WERI-Rb-1 (cell line): Measurements from ENCODE around the gene GRAMD1B.

Experiments used
- DNase-seq: peaks from one replicate; pipeline ENCODE4 v3.0.0-alpha.2; 2020
- H3K27ac ChIP-seq: fragments of 250-450 bp; sonication (Bioruptor Pico); 2 replicates; pipeline ENCODE4 v1.5.1; 2020; ENCODE audit warnings: mild to moderate bottlenecking, moderate library complexity
- H3K27me3 ChIP-seq: fragments of 250-450 bp; sonication (Bioruptor Pico); 2 replicates; pipeline ENCODE4 v1.5.1; 2021; ENCODE audit warnings: mild to moderate bottlenecking, low read depth, moderate library complexity; ENCODE audit not compliant: insufficient read depth, severe bottlenecking
- H3K36me3 ChIP-seq: fragments of 250-450 bp; sonication (Bioruptor Pico); 2 replicates; pipeline ENCODE4 v1.5.1; 2020; ENCODE audit warnings: mild to moderate bottlenecking, moderate library complexity
- H3K4me3 ChIP-seq: 2 replicates; pipeline ENCODE4 v1.5.1; 2011; ENCODE audit warnings: low read depth, mild to moderate bottlenecking, control low read depth, low read length
- H3K9me3 ChIP-seq: fragments of 250-450 bp; sonication (Bioruptor Pico); 2 replicates; pipeline ENCODE4 v1.5.1; 2021; ENCODE audit warnings: mild to moderate bottlenecking, moderate library complexity; ENCODE audit not compliant: severe bottlenecking
- CTCF ChIP-seq: IDR thresholded peaks from 2 replicates; pipeline ENCODE4 v1.5.1; 2011; ENCODE audit warnings: low read depth, mild to moderate bottlenecking, control low read depth, inconsistent platforms, low read length

The GRAMD1B gene

DNA sequence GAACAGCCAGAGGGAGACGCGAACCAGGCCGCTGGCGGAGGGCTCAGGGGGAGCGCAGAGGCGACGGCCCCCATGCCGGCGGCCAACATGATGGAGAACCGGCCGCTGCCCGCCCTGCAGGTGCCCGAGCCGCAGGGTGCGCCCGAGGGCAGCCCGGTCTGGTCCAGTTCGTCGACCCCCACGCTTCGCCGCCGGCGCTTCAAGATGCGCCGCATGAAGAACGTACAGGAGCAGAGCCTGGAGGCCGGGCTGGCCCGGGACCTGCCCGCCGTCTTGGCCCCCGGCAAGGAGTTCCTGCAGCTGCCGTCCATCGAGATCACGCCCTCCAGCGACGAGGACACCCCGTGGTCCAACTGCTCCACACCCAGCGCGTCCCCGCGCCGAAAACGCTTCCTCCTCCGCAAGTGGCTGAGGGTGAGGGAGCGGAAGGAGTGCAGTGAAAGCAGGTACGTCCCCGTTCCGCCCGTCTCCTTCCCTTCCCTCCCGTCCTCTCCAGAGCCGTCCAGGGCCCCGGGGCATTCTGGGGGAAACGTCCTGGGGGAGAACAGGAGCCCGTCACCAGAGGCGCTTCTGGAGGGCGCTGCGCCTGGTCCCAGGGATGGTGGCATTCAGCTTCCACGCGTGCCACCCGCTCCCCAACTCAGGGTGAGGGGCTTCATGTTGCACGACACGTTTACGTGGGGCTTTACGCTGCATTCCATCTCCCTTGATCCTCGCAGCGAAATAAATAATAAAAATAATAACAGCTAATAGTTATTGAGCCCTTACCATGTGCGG, 840 bp downstream of the GRAMD1B start:
- no peaks in the 10 kb centered on the region for H3K27me3 ChIP-seq
- H3K4me3 ChIP-seq: no peak overlapping the region
- no peaks in the 10 kb centered on the region for H3K36me3 ChIP-seq
- no peak for DNase-seq
- TF ChIP-seq CTCF: no peak
- no peak overlapping the region for H3K27ac ChIP-seq
- H3K9me3 ChIP-seq: no peaks in the 10 kb centered on the region

DNA sequence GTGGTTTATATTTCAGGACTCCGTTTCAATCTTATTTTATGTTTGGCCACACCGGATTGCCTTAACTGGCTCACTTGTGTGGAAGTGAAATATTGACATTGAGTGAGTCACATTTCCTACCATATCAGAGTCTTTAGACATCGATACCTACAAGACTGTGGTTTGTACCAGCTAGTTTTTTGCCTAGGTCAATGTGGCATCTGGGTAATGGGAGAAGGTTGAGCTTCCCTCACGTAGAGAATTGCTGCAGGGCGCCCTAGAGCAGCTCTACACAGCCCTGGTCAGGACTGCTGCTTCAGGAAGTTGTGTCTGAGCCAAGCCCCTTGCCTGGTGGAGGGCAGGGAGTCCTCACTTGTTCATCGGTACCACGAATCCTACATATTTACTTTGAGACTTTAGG, 1.6 kb downstream of the GRAMD1B start:
- Histone ChIP-seq H3K27me3 (no peaks in the 10 kb centered on the region), H3K27ac (no peak overlapping the region), H3K9me3 (no peaks in the 10 kb centered on the region), H3K36me3 (no peaks in the 10 kb centered on the region), H3K4me3 (no peak overlapping the region)
- DNase-seq: no peak
- no peak for TF ChIP-seq CTCF

DNA sequence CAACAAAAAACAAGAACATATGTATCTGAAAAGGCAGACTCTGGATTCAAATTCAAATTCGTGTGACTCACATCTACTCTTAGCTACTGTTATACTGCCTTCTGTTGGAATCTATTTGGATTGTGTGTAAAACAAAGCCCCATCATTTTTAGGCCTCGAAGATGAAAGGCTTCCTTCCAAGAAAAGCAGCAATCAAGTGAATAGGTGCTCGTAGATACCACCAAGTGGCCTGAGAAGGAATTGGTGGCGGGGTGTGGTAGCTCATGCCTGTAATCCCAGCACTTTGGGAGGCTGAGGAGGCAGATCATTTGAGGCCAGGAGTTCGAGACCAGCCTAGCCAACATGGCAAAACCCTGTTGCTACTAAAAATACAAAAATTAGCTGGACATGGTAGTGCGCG, 4.2 kb downstream of the GRAMD1B start:
- no peaks in the 10 kb centered on the region for H3K27me3 ChIP-seq
- H3K4me3 ChIP-seq: no peak overlapping the region
- peak; percentile 37; the same call in 1 of the 2 replicates for TF ChIP-seq CTCF
- H3K9me3 ChIP-seq: no peaks in the 10 kb centered on the region
- no peaks in the 10 kb centered on the region for H3K36me3 ChIP-seq
- H3K27ac ChIP-seq: no peak overlapping the region
- peak; percentile 47 for DNase-seq

GRCh38 chr11:123434911-123435310, 4.8 kb downstream of the GRAMD1B start:
- Histone ChIP-seq H3K9me3 (no peaks in the 10 kb centered on the region), H3K27me3 (no peaks in the 10 kb centered on the region), H3K4me3 (no peak overlapping the region), H3K27ac (no peak overlapping the region), H3K36me3 (no peaks in the 10 kb centered on the region)
- TF ChIP-seq CTCF: no peak
- no peak for DNase-seq

GRCh38 chr11:123437236-123437979, 7.3 kb downstream of the GRAMD1B start:
- DNase-seq: no peak
- Histone ChIP-seq H3K27me3 (no peaks in the 10 kb centered on the region), H3K4me3 (no peak overlapping the region), H3K36me3 (no peaks in the 10 kb centered on the region), H3K9me3 (no peaks in the 10 kb centered on the region), H3K27ac (no peak overlapping the region)
- TF ChIP-seq CTCF: no peak
